SIG-M5 (cell line): ENCODE data around the gene ARL11.

Experiments used
- DNase-seq: peaks from one replicate; lab custom pipeline; 2025; lab: John Stamatoyannopoulos, UW

Gene ARL11

GRCh38 chr13:49615836-49616675 is 12.3 kb upstream of the ARL11 start:
- no peak for DNase-seq

- no peak for DNase-seq
Measured at GRCh38 chr13:49616676-49617065, 11.6 kb upstream of the ARL11 start.

- no peak for DNase-seq
Measured at GRCh38 chr13:49620170-49620621, 8.1 kb upstream of the ARL11 start.

GRCh38 chr13:49622174-49622946 is 5.9 kb upstream of the ARL11 start:
- DNase-seq, result no peak

GRCh38 chr13:49624229-49624628 is 4.1 kb upstream of the ARL11 start:
- DNase-seq, result no peak

DNA sequence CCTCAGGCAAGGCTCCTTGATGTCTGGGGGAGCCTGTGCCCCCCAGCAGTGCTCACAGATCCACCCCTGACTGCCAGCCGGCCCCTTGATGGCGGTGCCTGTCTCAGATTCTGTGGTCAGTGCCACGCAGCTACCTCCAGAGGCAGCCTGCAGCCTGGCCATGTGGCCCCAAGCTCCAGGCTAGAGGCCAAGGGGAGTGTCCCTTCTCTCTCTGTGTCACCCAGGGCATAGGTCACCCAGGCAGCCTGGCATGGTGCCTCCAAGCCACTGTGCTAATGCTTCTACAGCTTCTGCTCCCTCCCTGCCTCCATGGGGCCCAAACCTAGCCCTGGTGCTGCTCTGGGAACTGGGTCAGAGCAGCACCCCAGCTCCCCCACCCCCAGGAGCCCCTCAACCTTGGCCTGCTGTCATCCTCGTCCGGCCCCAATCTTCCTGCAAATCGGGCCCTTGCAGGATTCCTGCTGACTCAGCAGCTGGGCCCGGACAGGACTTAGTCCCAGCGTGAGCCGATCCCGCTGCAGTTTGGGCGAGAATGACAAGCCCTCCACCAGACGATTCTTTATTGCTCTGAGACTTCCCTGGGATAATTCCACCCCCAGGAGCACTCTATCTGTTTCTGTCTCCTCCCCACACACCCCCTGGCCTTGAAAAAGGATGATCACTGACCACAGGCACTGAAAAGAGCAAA is 2.8 kb upstream of the ARL11 start:
- no peak for DNase-seq

DNA sequence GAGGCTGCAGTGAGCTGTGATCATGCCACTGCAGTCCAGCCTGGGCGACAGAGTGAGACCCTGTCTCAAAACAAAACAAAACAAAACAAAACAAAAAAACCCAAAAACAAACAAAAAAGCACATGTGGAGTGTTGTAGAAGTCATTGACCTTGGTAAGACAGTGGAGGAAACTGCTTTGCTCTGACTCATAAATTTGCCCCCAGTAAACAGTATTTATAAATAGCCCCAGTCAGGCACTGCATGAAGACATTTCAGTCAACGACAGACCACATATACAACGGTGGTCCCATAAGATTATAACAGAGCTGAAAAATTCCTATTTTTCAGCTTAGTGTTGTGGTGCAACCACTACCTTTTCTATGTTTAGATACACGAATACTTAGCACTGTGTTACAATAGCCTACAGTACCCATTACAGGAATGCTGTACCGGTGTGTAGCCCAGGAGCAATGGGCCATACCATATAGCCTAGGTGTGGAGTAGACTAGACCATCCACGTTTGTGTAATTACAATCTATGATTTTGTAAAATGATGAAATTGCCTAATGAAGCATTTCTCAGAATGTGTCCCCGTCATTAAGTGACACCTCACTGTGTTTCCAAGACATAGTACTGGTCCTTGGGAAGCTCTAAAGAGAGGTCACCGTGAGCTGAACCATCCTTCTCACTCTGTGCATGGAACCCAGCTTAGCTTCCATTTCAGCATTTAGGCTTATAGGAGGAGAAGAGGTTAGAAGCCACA is 1.1 kb downstream of the ARL11 start:
- no peak for DNase-seq

DNA sequence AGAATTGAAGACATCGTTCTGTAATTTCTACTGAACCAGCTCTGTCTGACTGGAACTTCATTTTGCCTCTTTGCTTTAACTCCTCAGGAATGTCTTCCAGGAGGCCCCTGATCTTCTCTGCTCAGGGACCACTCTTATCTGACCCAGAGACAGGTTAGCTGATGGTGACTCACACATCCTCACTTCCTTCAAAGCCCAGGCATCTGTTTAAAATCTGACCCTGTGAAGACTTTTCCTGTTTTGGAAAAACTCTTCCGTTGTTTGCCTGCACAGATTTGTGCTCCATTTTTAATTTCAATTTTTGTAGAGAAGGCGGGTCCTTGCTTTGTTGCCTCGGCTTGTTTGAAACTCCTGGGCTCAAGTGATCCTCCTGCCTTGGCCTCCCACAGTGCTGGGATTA is 1.6 kb downstream of the ARL11 start:
- no peak for DNase-seq

GRCh38 chr13:49630580-49630979 is 2.3 kb downstream of the ARL11 start:
- DNase-seq, result no peak

DNA sequence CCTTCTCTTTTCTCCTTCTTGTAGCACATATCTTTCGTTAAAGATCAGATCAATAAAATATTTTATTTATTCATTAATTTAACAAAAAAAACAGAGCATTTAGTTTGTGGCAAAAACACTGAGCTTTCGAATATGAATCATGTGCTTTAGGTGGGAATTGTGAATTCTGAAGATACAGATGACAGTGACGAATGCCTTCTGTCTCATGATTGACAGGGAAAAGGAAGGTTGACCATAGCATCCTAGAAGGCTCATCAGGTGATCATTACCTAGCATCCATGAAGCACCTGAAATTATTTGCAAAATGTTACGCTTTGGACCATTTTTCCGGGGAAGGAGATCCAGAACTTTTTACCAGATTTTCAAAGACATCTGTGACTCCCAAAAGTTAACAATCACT is 3.8 kb downstream of the ARL11 start:
- DNase-seq, result no peak

- no peak for DNase-seq
Measured at GRCh38 chr13:49633710-49634109, 5.4 kb downstream of the ARL11 start.

- DNase-seq, result no peak
Measured at GRCh38 chr13:49635599-49636433, 7.5 kb downstream of the ARL11 start.

DNA sequence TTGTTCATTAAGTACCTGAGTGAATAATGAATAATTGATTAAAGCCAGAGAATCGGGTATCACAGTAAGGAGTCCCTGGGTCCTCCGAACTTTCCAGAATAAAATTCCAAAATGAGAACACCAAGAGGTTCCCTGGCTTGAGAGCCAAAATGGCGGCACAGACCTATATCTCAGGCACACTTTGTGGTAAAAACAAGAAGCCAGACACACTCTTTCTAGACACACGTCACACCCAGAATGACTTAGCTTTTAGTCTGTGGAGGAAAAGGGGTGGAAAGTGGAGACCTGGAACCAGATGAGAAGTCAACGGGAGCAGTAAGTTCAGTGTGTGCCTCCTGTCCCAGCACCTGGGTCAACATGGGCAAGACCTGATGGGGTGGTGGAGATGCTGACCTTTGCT is 8.4 kb downstream of the ARL11 start:
- DNase-seq, result no peak

GRCh38 chr13:49638030-49638743 is 9.9 kb downstream of the ARL11 start:
- DNase-seq, result no peak

GRCh38 chr13:49638744-49639072 is 10.4 kb downstream of the ARL11 start:
- no peak for DNase-seq

GRCh38 chr13:49641801-49642291 is 13.5 kb downstream of the ARL11 start:
- peak; percentile 47 for DNase-seq

GRCh38 chr13:49643035-49643646 is 14.8 kb downstream of the ARL11 start:
- no peak for DNase-seq

DNA sequence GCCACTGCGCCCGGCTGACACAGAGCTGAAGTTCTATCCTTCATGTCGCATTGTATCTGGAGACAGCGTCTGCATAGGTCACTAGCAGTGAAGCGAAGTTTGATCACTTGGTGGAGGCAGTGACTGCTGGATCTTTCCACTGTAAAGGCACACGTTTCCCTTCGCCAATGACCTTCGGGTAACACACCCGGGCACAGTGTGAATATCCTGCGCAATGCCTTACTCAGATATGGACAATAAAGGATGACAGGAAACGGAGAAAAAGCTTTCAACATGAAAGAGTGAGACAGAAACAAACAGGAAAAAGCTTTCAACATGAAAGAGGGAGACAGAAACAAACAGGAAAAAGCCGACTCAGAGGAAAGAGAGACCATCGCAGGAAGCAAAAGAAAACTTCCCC is 17.1 kb downstream of the ARL11 start:
- DNase-seq, result no peak

GRCh38 chr13:49646688-49647087 is 18.4 kb downstream of the ARL11 start:
- DNase-seq, result no peak
